SK-N-SH treated with all-trans-retinoic acid at 6 μM for 48 hours (cell line): ENCODE measurements around the gene ZW10.
"Not testable (repeated sequence)": the region's sequence is repeated elsewhere in the genome, so short reads cannot be mapped to it uniquely, and the experiment has no call there.

Source experiments
- ATAC-seq: fragments of 200-7000 bp; cut with Tn5 transposase; 3 replicates; pipeline ENCODE4 v1.9.1; 2020; ENCODE audit warnings: mild to moderate bottlenecking, moderate library complexity
- ARNTL ChIP-seq: fragments of 450-650 bp; formaldehyde crosslinking; IDR thresholded peaks from 2 replicates; pipeline ENCODE4 v1.5.0; 2020; ENCODE audit warnings: low read depth, mild to moderate bottlenecking, moderate library complexity, borderline replicate concordance
- BACH2 ChIP-seq: fragments of 250-450 bp; sonication (Bioruptor Pico); IDR thresholded peaks from 2 replicates; pipeline ENCODE4 v1.9.0; 2021; ENCODE audit warnings: mild to moderate bottlenecking, borderline replicate concordance
- CREB5 ChIP-seq: fragments of 250-450 bp; sonication (Bioruptor Pico); IDR thresholded peaks from 2 replicates; pipeline ENCODE4 v1.5.1; 2020; ENCODE audit warnings: low read depth, mild to moderate bottlenecking, moderate library complexity
- CSDC2 ChIP-seq: fragments of 250-450 bp; sonication (Bioruptor Pico); IDR thresholded peaks from 2 replicates; pipeline ENCODE4 v1.5.0; 2020; ENCODE audit warnings: mild to moderate bottlenecking, moderate library complexity
- ESRRG ChIP-seq: fragments of 250-450 bp; sonication (Bioruptor Pico); IDR thresholded peaks from 2 replicates; pipeline ENCODE4 v1.6.1; 2021; ENCODE audit warnings: mild to moderate bottlenecking
- GLIS3 ChIP-seq: fragments of 250-450 bp; sonication (Bioruptor Pico); IDR thresholded peaks from 2 replicates; pipeline ENCODE4 v1.5.0; 2020; ENCODE audit warnings: mild to moderate bottlenecking, moderate library complexity
- ISL1 ChIP-seq: fragments of 250-450 bp; sonication (Bioruptor Pico); IDR thresholded peaks from 2 replicates; pipeline ENCODE4 v2.1.2; 2022; ENCODE audit warnings: mild to moderate bottlenecking, moderate library complexity
- OSR1 ChIP-seq: fragments of 250-450 bp; sonication (Bioruptor Pico); IDR thresholded peaks from 2 replicates; pipeline ENCODE4 v1.8.0; 2022; ENCODE audit warnings: moderate library complexity, mild to moderate bottlenecking, inconsistent platforms
- PATZ1 ChIP-seq: fragments of 250-450 bp; sonication (Bioruptor Pico); IDR thresholded peaks from 2 replicates; pipeline ENCODE4 v1.8.0; 2020; ENCODE audit warnings: mild to moderate bottlenecking, moderate library complexity, borderline replicate concordance
- POU6F1 ChIP-seq: fragments of 250-450 bp; sonication (Bioruptor Pico); IDR thresholded peaks from 2 replicates; pipeline ENCODE4 v1.8.0; 2021; ENCODE audit warnings: low read depth, mild to moderate bottlenecking, moderate library complexity, borderline replicate concordance
- PPARA ChIP-seq: fragments of 250-450 bp; sonication (Bioruptor Pico); IDR thresholded peaks from 2 replicates; pipeline ENCODE4 v1.5.0; 2020; ENCODE audit warnings: mild to moderate bottlenecking, borderline replicate concordance
- SNAI2 ChIP-seq: fragments of 250-450 bp; sonication (Bioruptor Pico); IDR thresholded peaks from 2 replicates; pipeline ENCODE4 v1.5.0; 2020; ENCODE audit warnings: mild to moderate bottlenecking, moderate library complexity
- TCF4 ChIP-seq: fragments of 250-450 bp; sonication (Bioruptor Pico); IDR thresholded peaks from 2 replicates; pipeline ENCODE4 v1.8.0; 2021; ENCODE audit warnings: mild to moderate bottlenecking, moderate library complexity, borderline replicate concordance
- TOX ChIP-seq: fragments of 250-450 bp; sonication (Bioruptor Pico); IDR thresholded peaks from 2 replicates; pipeline ENCODE4 v1.8.0; 2021; ENCODE audit warnings: mild to moderate bottlenecking, moderate library complexity, borderline replicate concordance
- TSHZ2 ChIP-seq: fragments of 250-450 bp; sonication (Bioruptor Pico); IDR thresholded peaks from 2 replicates; pipeline ENCODE4 v1.5.0; 2020; ENCODE audit warnings: mild to moderate bottlenecking, moderate library complexity
- ZC3H10 ChIP-seq: fragments of 250-450 bp; sonication (Bioruptor Pico); IDR thresholded peaks from 2 replicates; pipeline ENCODE4 v1.5.1; 2021; ENCODE audit warnings: mild to moderate bottlenecking, moderate library complexity
- ZFP3 ChIP-seq: fragments of 250-450 bp; sonication (Bioruptor Pico); IDR thresholded peaks from 2 replicates; pipeline ENCODE4 v1.5.0; 2020; ENCODE audit warnings: mild to moderate bottlenecking, moderate library complexity
- ZFP30 ChIP-seq: fragments of 450-650 bp; formaldehyde crosslinking; IDR thresholded peaks from 2 replicates; pipeline ENCODE4 v1.5.0; 2022; ENCODE audit warnings: mild to moderate bottlenecking, moderate library complexity
- ZNF565 ChIP-seq: fragments of 450-650 bp; formaldehyde crosslinking; conservative IDR thresholded peaks from 2 replicates; pipeline ENCODE4 v1.5.0; 2020; ENCODE audit warnings: low read depth, mild to moderate bottlenecking, moderate library complexity
- ZNF70 ChIP-seq: fragments of 450-650 bp; formaldehyde crosslinking; IDR thresholded peaks from 2 replicates; pipeline ENCODE4 v1.5.0; 2020; ENCODE audit warnings: mild to moderate bottlenecking, moderate library complexity
- ZNF8 ChIP-seq: fragments of 450-650 bp; formaldehyde crosslinking; IDR thresholded peaks from 2 replicates; pipeline ENCODE4 v1.5.0; 2020; ENCODE audit warnings: mild to moderate bottlenecking, moderate library complexity
- TF ChIP-seq, protein P1 (sequence below): fragments of 250-450 bp; sonication (Bioruptor Pico); IDR thresholded peaks from 2 replicates; pipeline ENCODE4 v1.5.1; 2021; ENCODE audit warnings: mild to moderate bottlenecking, moderate library complexity

ZW10 gene

DNA sequence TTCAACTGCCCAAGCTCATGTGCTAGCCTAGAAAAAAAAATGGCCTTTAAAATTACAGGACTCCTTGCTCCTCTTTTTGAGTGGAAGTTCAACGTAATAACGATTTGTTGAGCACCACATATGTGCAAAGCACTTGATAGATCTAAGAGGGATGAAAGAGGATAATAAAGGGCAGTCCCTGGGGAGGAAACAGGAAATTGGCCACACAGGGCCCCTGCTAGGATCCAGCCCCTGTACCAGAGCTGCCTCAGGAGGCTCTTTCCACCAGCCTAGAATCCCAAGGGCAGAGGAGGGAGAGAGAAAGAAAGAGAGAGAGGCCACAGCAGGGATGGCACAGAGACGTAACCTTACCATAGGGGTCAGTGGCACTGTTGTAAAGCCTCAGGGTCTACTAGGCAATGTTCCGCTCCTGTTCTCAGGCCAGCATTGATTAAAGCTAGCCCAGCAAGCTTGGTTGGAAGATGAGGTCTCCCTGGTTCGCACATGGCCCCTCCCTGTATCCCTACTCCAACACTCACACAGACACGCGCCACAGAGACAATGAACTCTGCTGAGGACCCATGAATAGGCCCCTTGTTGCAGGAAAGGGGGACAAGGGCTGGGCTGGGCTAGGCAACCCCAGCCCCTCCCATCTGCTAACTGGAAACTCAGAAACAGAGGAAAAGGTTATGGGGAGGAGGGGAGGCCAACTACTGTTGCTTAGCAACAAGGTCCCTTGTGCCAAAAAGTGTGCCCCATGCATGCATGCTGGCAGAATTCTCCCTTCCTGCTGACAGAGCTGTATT is 67.4 kb downstream of the ZW10 start, which contains the start of gene TMPRSS5:
Gene TMPRSS5, minus strand, starts transcription at position 438 of the 785 bp plus-strand sequence. Its CDS starts 84 bp downstream, at position 354.
- ATAC-seq = no peak
- TF ChIP-seq ZC3H10 (CRISPR knock-in tag) (no peak), CSDC2 (CRISPR knock-in tag) (no peak), CREB5 (CRISPR knock-in tag) (no peak), TOX (no peak), ZFP30 (CRISPR knock-in tag) (no peak), PPARA (CRISPR knock-in tag) (no peak), ESRRG (CRISPR knock-in tag) (no peak), SNAI2 (CRISPR knock-in tag) (no peak), ZNF8 (CRISPR knock-in tag) (no peak), ZFP3 (CRISPR knock-in tag) (no peak), ISL1 (CRISPR knock-in tag) (no peak)
- TF ChIP-seq, protein P1, sequence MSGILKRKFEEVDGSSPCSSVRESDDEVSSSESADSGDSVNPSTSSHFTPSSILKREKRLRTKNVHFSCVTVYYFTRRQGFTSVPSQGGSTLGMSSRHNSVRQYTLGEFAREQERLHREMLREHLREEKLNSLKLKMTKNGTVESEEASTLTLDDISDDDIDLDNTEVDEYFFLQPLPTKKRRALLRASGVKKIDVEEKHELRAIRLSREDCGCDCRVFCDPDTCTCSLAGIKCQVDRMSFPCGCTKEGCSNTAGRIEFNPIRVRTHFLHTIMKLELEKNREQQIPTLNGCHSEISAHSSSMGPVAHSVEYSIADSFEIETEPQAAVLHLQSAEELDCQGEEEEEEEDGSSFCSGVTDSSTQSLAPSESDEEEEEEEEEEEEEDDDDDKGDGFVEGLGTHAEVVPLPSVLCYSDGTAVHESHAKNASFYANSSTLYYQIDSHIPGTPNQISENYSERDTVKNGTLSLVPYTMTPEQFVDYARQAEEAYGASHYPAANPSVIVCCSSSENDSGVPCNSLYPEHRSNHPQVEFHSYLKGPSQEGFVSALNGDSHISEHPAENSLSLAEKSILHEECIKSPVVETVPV = no peak
- TF ChIP-seq, all 23 proteins: peak for 0

- ATAC-seq = not testable (repeated sequence)
These were observed 69.9 kb downstream of the ZW10 start for GRCh38 chr11:113703551-113703950.

GRCh38 chr11:113701491-113701890 is 72.0 kb downstream of the ZW10 start:
- no peak for ATAC-seq
- TF ChIP-seq TCF4 (no peak), POU6F1 (no peak), ZC3H10 (CRISPR knock-in tag) (no peak), OSR1 (no peak), PATZ1 (CRISPR knock-in tag) (no peak), PPARA (CRISPR knock-in tag) (no peak), CSDC2 (CRISPR knock-in tag) (no peak), ZNF8 (CRISPR knock-in tag) (no peak), TOX (no peak), ARNTL (CRISPR knock-in tag) (no peak), ZNF565 (no peak), CREB5 (CRISPR knock-in tag) (no peak), GLIS3 (CRISPR knock-in tag) (no peak), BACH2 (CRISPR knock-in tag) (no peak), ESRRG (CRISPR knock-in tag) (no peak)

- no peak for ATAC-seq
- TF ChIP-seq ZFP3 (CRISPR knock-in tag) (no peak), SNAI2 (CRISPR knock-in tag) (no peak), ESRRG (CRISPR knock-in tag) (no peak), ARNTL (CRISPR knock-in tag) (no peak), TSHZ2 (CRISPR knock-in tag) (no peak), ZNF8 (CRISPR knock-in tag) (no peak), BACH2 (CRISPR knock-in tag) (no peak), ISL1 (CRISPR knock-in tag) (no peak), TOX (no peak), ZFP30 (CRISPR knock-in tag) (no peak), ZNF70 (CRISPR knock-in tag) (no peak)
- TF ChIP-seq, protein P1 = no peak
These were observed 75.0 kb downstream of the ZW10 start for GRCh38 chr11:113698515-113698914.
